Measurements from ENCODE around the gene CDHR5.

DNA sequence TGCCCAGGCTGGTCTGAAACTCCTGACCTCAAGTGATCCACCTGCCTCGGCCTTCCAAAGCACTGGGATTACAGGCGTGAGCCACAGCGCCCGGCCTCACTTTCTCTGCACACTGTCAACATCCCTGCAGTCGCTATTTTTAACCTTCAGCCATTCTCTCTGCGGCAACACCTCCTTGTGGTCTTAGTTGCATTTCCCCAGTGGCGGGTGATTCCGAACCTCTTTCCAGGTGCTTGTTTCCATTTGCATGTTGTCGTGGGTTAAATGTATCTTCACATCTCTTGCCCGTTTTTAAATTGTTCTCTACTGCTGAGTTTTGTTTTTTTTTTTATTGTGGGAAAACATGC is 4.5 kb upstream of the CDHR5 start:
- no peak for TF ChIP-seq POLR2A (IDR thresholded peaks at IDR 0.05)
- TF ChIP-seq, protein P1, sequence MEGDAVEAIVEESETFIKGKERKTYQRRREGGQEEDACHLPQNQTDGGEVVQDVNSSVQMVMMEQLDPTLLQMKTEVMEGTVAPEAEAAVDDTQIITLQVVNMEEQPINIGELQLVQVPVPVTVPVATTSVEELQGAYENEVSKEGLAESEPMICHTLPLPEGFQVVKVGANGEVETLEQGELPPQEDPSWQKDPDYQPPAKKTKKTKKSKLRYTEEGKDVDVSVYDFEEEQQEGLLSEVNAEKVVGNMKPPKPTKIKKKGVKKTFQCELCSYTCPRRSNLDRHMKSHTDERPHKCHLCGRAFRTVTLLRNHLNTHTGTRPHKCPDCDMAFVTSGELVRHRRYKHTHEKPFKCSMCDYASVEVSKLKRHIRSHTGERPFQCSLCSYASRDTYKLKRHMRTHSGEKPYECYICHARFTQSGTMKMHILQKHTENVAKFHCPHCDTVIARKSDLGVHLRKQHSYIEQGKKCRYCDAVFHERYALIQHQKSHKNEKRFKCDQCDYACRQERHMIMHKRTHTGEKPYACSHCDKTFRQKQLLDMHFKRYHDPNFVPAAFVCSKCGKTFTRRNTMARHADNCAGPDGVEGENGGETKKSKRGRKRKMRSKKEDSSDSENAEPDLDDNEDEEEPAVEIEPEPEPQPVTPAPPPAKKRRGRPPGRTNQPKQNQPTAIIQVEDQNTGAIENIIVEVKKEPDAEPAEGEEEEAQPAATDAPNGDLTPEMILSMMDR (IDR thresholded peaks at IDR 0.05 in 4 of 5, conservative IDR thresholded peaks at IDR 0.05 in 1 of 5): peak in 4 of 5 experiments; percentile 28 to 50 (median 38)

All from gastrocnemius medialis (tissue), 4 donors.